HG03095 (cell line): ENCODE data around the gene FKBP2.
A peak's percentile ranks its signal among the peaks of the same experiment; 100 is the strongest.

Experiments used
- ATAC-seq: cut with Tn5 transposase; IDR thresholded peaks from one replicate; pipeline ENCODE4 v1.9.1; 2021; ENCODE audit warnings: moderate library complexity; ENCODE audit not compliant: unreplicated experiment

FKBP2 gene

GRCh38 chr11:64240435-64241240 lies at the start of gene FKBP2:
Gene FKBP2, plus strand, starts transcription at chr11:64241095. Its CDS starts 1,293 bp downstream, at chr11:64242388.
- ATAC-seq: peak; percentile 47

- no peak for ATAC-seq
These were observed 48.5 kb upstream of the FKBP2 start for GRCh38 chr11:64192434-64192833.

GRCh38 chr11:64196626-64197025 lies 44.3 kb upstream of the FKBP2 start:
- no peak for ATAC-seq

GRCh38 chr11:64198511-64198910 lies 42.4 kb upstream of the FKBP2 start:
- ATAC-seq: no peak

- ATAC-seq: no peak
These were observed 39.4 kb upstream of the FKBP2 start for GRCh38 chr11:64201543-64201942.

GRCh38 chr11:64202992-64203391 lies 37.9 kb upstream of the FKBP2 start:
- no peak for ATAC-seq

GRCh38 chr11:64203421-64204079 lies 37.3 kb upstream of the FKBP2 start:
- no peak for ATAC-seq

- ATAC-seq: no peak
These were observed 36.8 kb upstream of the FKBP2 start for GRCh38 chr11:64204080-64204440.

GRCh38 chr11:64204464-64204989 lies 36.4 kb upstream of the FKBP2 start:
- ATAC-seq: no peak

GRCh38 chr11:64206457-64207255 lies 34.2 kb upstream of the FKBP2 start, which contains the start of gene FERMT3:
Gene FERMT3, plus strand, starts transcription at chr11:64206721. Its CDS starts 644 bp downstream, at chr11:64207365.
- no peak for ATAC-seq

GRCh38 chr11:64207256-64208085 lies 33.4 kb upstream of the FKBP2 start:
- ATAC-seq: peak; percentile 62

- ATAC-seq: no peak
These were observed 32.7 kb upstream of the FKBP2 start for GRCh38 chr11:64208086-64208795.

GRCh38 chr11:64208796-64209562 lies 31.9 kb upstream of the FKBP2 start:
- ATAC-seq: no peak

- ATAC-seq: no peak
These were observed 31.4 kb upstream of the FKBP2 start for GRCh38 chr11:64209563-64209843.

- ATAC-seq: no peak
These were observed 30.4 kb upstream of the FKBP2 start for GRCh38 chr11:64210301-64211020.

- no peak for ATAC-seq
These were observed 29.6 kb upstream of the FKBP2 start for GRCh38 chr11:64211181-64211872.

GRCh38 chr11:64216879-64217278 lies 24.0 kb upstream of the FKBP2 start:
- ATAC-seq: no peak
